GM12878 (cell line): ENCODE measurements around the gene TSPAN10. TPM values are rescaled to one million over a fixed set of nuclear protein-coding genes. Genes with fewer than 3 reads are reported as not detected.

Source experiments
- ATAC-seq: fragments of 200-7000 bp; cut with Tn5 transposase; 3 replicates; pipeline ENCODE4 v1.9.1; 2020; ENCODE audit warnings: mild to moderate bottlenecking, moderate library complexity
- BruUV-seq: library from RNA; stranded (reverse); fragments of 400-500 nt; replicated peaks from 2 replicates; lab custom pipeline; 2021; lab: Mats Ljungman, UMichigan
- CTCF ChIA-PET: fragments of 300-600 bp; sonication (Branson Sonifier 250); formaldehyde crosslinking; extraction: SDS; loops from one replicate; lab custom pipeline; 2021; ENCODE audit warnings: inconsistent platforms; lab: Yijun Ruan, JAX
- POLR2A ChIA-PET: fragments of 350-600 bp; formaldehyde crosslinking; extraction: SDS; loops from one replicate; lab custom pipeline; 2021; ENCODE audit warnings: inconsistent platforms; lab: Charles Lee
- RAD21 ChIA-PET: fragments of 300-600 bp; sonication (Branson Sonifier 250); formaldehyde crosslinking; loops from one replicate; lab custom pipeline; 2023; ENCODE audit warnings: antibody characterized with exemption; ENCODE audit not compliant: unreplicated experiment; lab: Charles Lee
- SMC1A ChIA-PET: fragments of 300-600 bp; sonication (Branson Sonifier 250); formaldehyde crosslinking; loops from one replicate; lab custom pipeline; 2023; ENCODE audit not compliant: unreplicated experiment, uncharacterized antibody; lab: Charles Lee
- DNase-seq: peaks from one replicate; pipeline ENCODE4 v3.0.0-alpha.2; 2011; ENCODE audit warnings: low read depth, low spot score
- FAIRE-seq: peaks from 3 replicates; lab custom pipeline; 2011; peaks lifted over from hg19 to GRCh38; lab: Jason Lieb, UNC
- H2AFZ ChIP-seq: 2 replicates; pipeline ENCODE4 v1.6.0; 2011; ENCODE audit warnings: low read depth, low read length, control low read depth; ENCODE audit not compliant: control insufficient read depth
- H3K27ac ChIP-seq: 2 replicates; pipeline ENCODE4 v1.5.1; 2011; ENCODE audit warnings: control low read depth; ENCODE audit not compliant: control insufficient read depth, insufficient read depth
- H3K27me3 ChIP-seq, 2 experiments: replicated peaks in 1 of 2; 2 replicates each; pipeline versions ENCODE4 v1.6.0 to v1.6.1; 2011; ENCODE audit warnings: low read length in 1 of 2; ENCODE audit not compliant: control insufficient read depth in 2 of 2, insufficient read depth in 2 of 2
- H3K36me3 ChIP-seq, 2 experiments: 2 replicates each; pipeline ENCODE4 v1.5.1; 2011; ENCODE audit warnings: low read length in 1 of 2; ENCODE audit not compliant: control insufficient read depth in 2 of 2, insufficient read depth in 2 of 2
- H3K4me1 ChIP-seq: 2 replicates; pipeline ENCODE4 v1.6.1; 2011; ENCODE audit warnings: mild to moderate bottlenecking, low read length, moderate library complexity, mixed read lengths; ENCODE audit not compliant: control insufficient read depth, insufficient read depth
- H3K4me2 ChIP-seq: 2 replicates; pipeline ENCODE4 v1.6.0; 2011; ENCODE audit warnings: control low read depth; ENCODE audit not compliant: control insufficient read depth, insufficient read depth
- H3K4me3 ChIP-seq: fragments of 200-600 bp; sonication (generic); 2 replicates; pipeline ENCODE4 v1.5.1; 2016
- H3K79me2 ChIP-seq: 2 replicates; pipeline ENCODE4 v1.6.0; 2011; ENCODE audit warnings: low read length; ENCODE audit not compliant: control insufficient read depth, insufficient read depth
- H3K9ac ChIP-seq: 2 replicates; pipeline ENCODE4 v1.8.0; 2011; ENCODE audit warnings: low read length, control low read depth, mixed read lengths; ENCODE audit not compliant: control insufficient read depth, insufficient read depth
- H3K9me3 ChIP-seq: replicated peaks from 3 replicates; pipeline ENCODE4 v1.5.1; 2011; ENCODE audit warnings: mild to moderate bottlenecking, low read length; ENCODE audit not compliant: control insufficient read depth, insufficient read depth
- H4K20me1 ChIP-seq: 2 replicates; pipeline ENCODE4 v1.6.0; 2011; ENCODE audit not compliant: control insufficient read depth, insufficient read depth
- BCL11A ChIP-seq: IDR thresholded peaks from 2 replicates; pipeline ENCODE4 v1.6.1; 2011; ENCODE audit warnings: low read depth, low read length
- CTCF ChIP-seq, 3 experiments: IDR thresholded peaks in 2 of 3; conservative IDR thresholded peaks in 1 of 3; 2 replicates each; pipeline ENCODE4 v1.5.1; 2011; ENCODE audit warnings: low read depth in 3 of 3, low read length in 3 of 3, mild to moderate bottlenecking in 3 of 3, control low read depth in 2 of 3, moderate library complexity in 2 of 3, inconsistent platforms in 1 of 3, mixed read lengths in 1 of 3; ENCODE audit not compliant: control insufficient read depth in 2 of 3, insufficient read depth in 1 of 3; ENCODE audit errors: extremely low read depth in 1 of 3
- ETV6 ChIP-seq, 2 experiments: fragments of 450-650 bp in 1 of 2; IDR thresholded peaks in 1 of 2; conservative IDR thresholded peaks in 1 of 2; 2 replicates each; pipeline ENCODE4 v1.6.1; 2014; ENCODE audit warnings: antibody characterized with exemption in 1 of 2, borderline replicate concordance in 1 of 2, low read depth in 1 of 2, mild to moderate bottlenecking in 1 of 2, moderate library complexity in 1 of 2
- KDM1A ChIP-seq: fragments of 200-600 bp; sonication (generic); IDR thresholded peaks from 2 replicates; pipeline ENCODE4 v1.6.1; 2016; ENCODE audit warnings: borderline replicate concordance
- LARP7 ChIP-seq: fragments of 450-650 bp; IDR thresholded peaks from 2 replicates; pipeline ENCODE4 v1.6.1; 2017; ENCODE audit warnings: mild to moderate bottlenecking
- MTA2 ChIP-seq: fragments of 450-650 bp; IDR thresholded peaks from 2 replicates; pipeline ENCODE4 v1.6.1; 2016; ENCODE audit warnings: low read depth, mild to moderate bottlenecking, moderate library complexity
- MYC ChIP-seq: IDR thresholded peaks from 2 replicates; pipeline ENCODE4 v1.6.1; 2011; ENCODE audit warnings: mild to moderate bottlenecking, low read length, moderate library complexity, inconsistent platforms; ENCODE audit not compliant: insufficient read depth, insufficient replicate concordance, insufficient read length, severe bottlenecking
- NFYB ChIP-seq: IDR thresholded peaks from 2 replicates; pipeline ENCODE4 v1.6.1; 2011; ENCODE audit warnings: low read depth, mild to moderate bottlenecking, low read length, improper control_type of control experiment, moderate library complexity; ENCODE audit not compliant: insufficient read depth
- POLR2AphosphoS2 ChIP-seq: IDR thresholded peaks from 2 replicates; pipeline ENCODE4 v1.6.1; 2011; ENCODE audit warnings: low read depth, mild to moderate bottlenecking, low read length, improper control_type of control experiment, moderate library complexity
- RUNX3 ChIP-seq: IDR thresholded peaks from 2 replicates; pipeline ENCODE4 v1.6.1; 2012; ENCODE audit warnings: low read length, inconsistent platforms
- SMAD5 ChIP-seq: IDR thresholded peaks from 2 replicates; pipeline ENCODE4 v1.6.1; 2016; ENCODE audit warnings: antibody characterized with exemption, low read depth
- STAT1 ChIP-seq: fragments of 450-650 bp; conservative IDR thresholded peaks from 2 replicates; pipeline ENCODE4 v1.6.1; 2014; ENCODE audit warnings: antibody characterized with exemption, mild to moderate bottlenecking
- TCF12 ChIP-seq: IDR thresholded peaks from 2 replicates; pipeline ENCODE4 v1.6.1; 2011; ENCODE audit warnings: low read depth, mild to moderate bottlenecking, low read length
- WGBS: methylation state at CpG from one replicate; pipeline ENCODE4 v1.1.6; 2016; ENCODE audit warnings: low lambda C conversion rate; ENCODE audit not compliant: insufficient replicate concordance, insufficient coverage; ENCODE audit errors: missing lambda C conversion rate; 5-methylcytosine and 5-hydroxymethylcytosine counted together
- in situ Hi-C: fragments of 300-500 bp; cut with MboI; formaldehyde crosslinking; loops from 9 replicates; pipeline ENCODE4 v1.14.3; 2018; ENCODE audit warnings: mixed read lengths
- intact Hi-C: fragments of 100-400 bp; cut with micrococcal nuclease; formaldehyde crosslinking; loops from one replicate; pipeline ENCODE4 v1.14.2; 2022; ENCODE audit not compliant: unreplicated experiment
- polyA plus RNA-seq, 11 experiments: library from polyadenylated mRNA; depleted of rRNA in 4 of 11; unstranded in 6 of 11; stranded (reverse) in 5 of 11; fragments of >200 nt; fragmentation: Nextera tagmentation in 4 of 11; fragmentation: Illumina TruSeq in 1 of 11; extraction: Ambion mirVana in 4 of 11; extraction: Trizol in 1 of 11; gene quantifications; 1 replicate in 1 of 11; 2 replicates in 10 of 11; pipeline versions ENCODE4 v1.2.1 to v1.2.3, GENCODE V29; 2011 to 2016; ENCODE audit warnings: inconsistent platforms in 2 of 11, missing spikeins in 2 of 11, low read depth in 1 of 11
- total RNA-seq, 4 experiments: library from RNA; depleted of rRNA in 3 of 4; stranded (reverse); fragments of >200 nt in 3 of 4; fragmentation: Illumina TruSeq in 1 of 4; extraction: Trizol in 1 of 4; gene quantifications; 2 replicates each; pipeline versions ENCODE4 v1.2.1 to v1.2.3, GENCODE V29; 2013 to 2021

TSPAN10 gene
- total and polyA plus RNA-seq, 10 of the 15 experiments (the other 5 are each of a cell fraction or from before 2014, with no cell fraction given), result 0.13 to 0.82 (median 0.43) TPM

- Histone ChIP-seq H4K20me1 (no peaks in the 10 kb centered on the region), H3K9me3 (no peaks in the 10 kb centered on the region)
- no peak for DNase-seq
- TF ChIP-seq KDM1A (no peak), STAT1 (no peak), MTA2 (no peak), POLR2AphosphoS2 (no peak), TCF12 (no peak), LARP7 (no peak), RUNX3 (no peak), ETV6 (conservative IDR thresholded peaks at IDR 0.05 in 1 of 2, IDR thresholded peaks at IDR 0.05 in 1 of 2; ENCODE audit: borderline replicate concordance in 1 of 2, low read depth in 1 of 2) (no peak)
- TF ChIP-seq, all 136 proteins: peak for 0
- H3K27me3 ChIP-seq, result no peaks in the 10 kb centered on the region
- no peaks in the 10 kb centered on the region for H3K79me2 ChIP-seq
- POLR2A ChIA-PET, result interaction anchor here (0.6 to 1.1 kb wide), 3 partner anchors 10 to 530 kb away, joined by 3 read pairs; no protein-coding TSS in a partner anchor
- H3K27ac ChIP-seq, result no peak overlapping the region
- no peak overlapping the region for H3K9ac ChIP-seq
- 75% methylated on average over 6 of the region's 6 CpGs for WGBS
- in situ Hi-C loops, result no loop called here
- CTCF ChIA-PET, result interaction anchor here (0.6 to 1.8 kb wide), 5 partner anchors 9 to 316 kb away, joined by 3 to 5 read pairs (median 3); no protein-coding TSS in a partner anchor
- RAD21 ChIA-PET, result interaction anchor here (1.0 kb wide), 1 partner anchor 123 kb away, joined by 3 read pairs; no protein-coding TSS in a partner anchor
- intact Hi-C loops, result no loop called here
- H3K4me1 ChIP-seq, result no peaks in the 10 kb centered on the region
- FAIRE-seq (no peak), ATAC-seq (no peak)
- no peak overlapping the region for H3K4me2 ChIP-seq
- no peak overlapping the region for H3K4me3 ChIP-seq
- no TSS peak for BruUV-seq
- no peak overlapping the region for H2AFZ ChIP-seq
- SMC1A ChIA-PET, result no interaction called here
- H3K36me3 ChIP-seq, result peaks cover 29 to 42% of the 10 kb centered on the region in 2 experiments
Measured at GRCh38 chr17:81607431-81607830, 29.6 kb upstream of the TSPAN10 start.

GRCh38 chr17:81608082-81608481 is 28.9 kb upstream of the TSPAN10 start:
- Histone ChIP-seq H2AFZ (no peak overlapping the region), H3K9me3 (no peaks in the 10 kb centered on the region), H3K27me3 (no peaks in the 10 kb centered on the region), H3K9ac (no peak overlapping the region), H3K27ac (no peak overlapping the region), H3K79me2 (no peaks in the 10 kb centered on the region; the same call in 1 of the 2 replicates), H3K4me2 (no peak overlapping the region), H3K4me3 (no peak overlapping the region), H3K4me1 (no peaks in the 10 kb centered on the region), H4K20me1 (no peaks in the 10 kb centered on the region), H3K36me3 (peaks cover 31 to 40% of the 10 kb centered on the region in 2 experiments)
- TF ChIP-seq MYC (no peak), CTCF (IDR thresholded peaks at IDR 0.05 in 2 of 3, conservative IDR thresholded peaks at IDR 0.05 in 1 of 3; ENCODE audit: control insufficient read depth in 2 of 3, extremely low read depth in 1 of 3, insufficient read depth in 1 of 3, low read depth in 3 of 3, low read length in 3 of 3) (no peak), SMAD5 (no peak), NFYB (no peak), BCL11A (no peak)
- ChIA-PET POLR2A (no interaction called here), SMC1A (no interaction called here), RAD21 (no interaction called here), CTCF (interaction anchor here (0.6 to 2.6 kb wide), 4 partner anchors 8 to 124 kb away, joined by 3 to 11 read pairs (median 4); no protein-coding TSS in a partner anchor)
- WGBS, result 96% methylated on average over 4 of the region's 4 CpGs
- intact Hi-C loops (no loop called here), in situ Hi-C loops (no loop called here)
- no TSS peak for BruUV-seq
- ATAC-seq, result no peak
- no peak for DNase-seq
- no peak for FAIRE-seq
